GM12878 (cell line): ENCODE data around the gene ARSA.

Source experiments
- CHD2 ChIP-seq: IDR thresholded peaks from 2 replicates; pipeline ENCODE4 v1.6.1; 2011; ENCODE audit warnings: low read depth, low read length, improper control_type of control experiment, borderline replicate concordance
- POLR2A ChIP-seq: IDR thresholded peaks from 2 replicates; pipeline ENCODE4 v1.6.1; 2011; ENCODE audit warnings: low read depth, mild to moderate bottlenecking, low read length
- POLR2AphosphoS5 ChIP-seq: IDR thresholded peaks from 2 replicates; pipeline ENCODE4 v1.6.1; 2011; ENCODE audit warnings: mild to moderate bottlenecking, low read length, inconsistent platforms
- RAD21 ChIP-seq: IDR thresholded peaks from 2 replicates; pipeline ENCODE4 v1.6.1; 2011; ENCODE audit warnings: mild to moderate bottlenecking, low read depth, low read length, moderate library complexity; ENCODE audit not compliant: insufficient read depth
- TAF1 ChIP-seq: IDR thresholded peaks from 2 replicates; pipeline ENCODE4 v1.6.1; 2011; ENCODE audit warnings: mild to moderate bottlenecking, low read depth, low read length, borderline replicate concordance
- TF ChIP-seq, protein P1 (sequence below), 3 experiments: IDR thresholded peaks in 2 of 3; conservative IDR thresholded peaks in 1 of 3; 2 replicates each; pipeline ENCODE4 v1.5.1; 2011; ENCODE audit warnings: low read depth in 3 of 3, low read length in 3 of 3, mild to moderate bottlenecking in 3 of 3, control low read depth in 2 of 3, moderate library complexity in 2 of 3, inconsistent platforms in 1 of 3, mixed read lengths in 1 of 3; ENCODE audit not compliant: control insufficient read depth in 2 of 3, insufficient read depth in 1 of 3; ENCODE audit errors: extremely low read depth in 1 of 3

- TF ChIP-seq POLR2A (no peak), CHD2 (no peak), RAD21 (no peak), POLR2AphosphoS5 (no peak), TAF1 (no peak)
- TF ChIP-seq, protein P1, sequence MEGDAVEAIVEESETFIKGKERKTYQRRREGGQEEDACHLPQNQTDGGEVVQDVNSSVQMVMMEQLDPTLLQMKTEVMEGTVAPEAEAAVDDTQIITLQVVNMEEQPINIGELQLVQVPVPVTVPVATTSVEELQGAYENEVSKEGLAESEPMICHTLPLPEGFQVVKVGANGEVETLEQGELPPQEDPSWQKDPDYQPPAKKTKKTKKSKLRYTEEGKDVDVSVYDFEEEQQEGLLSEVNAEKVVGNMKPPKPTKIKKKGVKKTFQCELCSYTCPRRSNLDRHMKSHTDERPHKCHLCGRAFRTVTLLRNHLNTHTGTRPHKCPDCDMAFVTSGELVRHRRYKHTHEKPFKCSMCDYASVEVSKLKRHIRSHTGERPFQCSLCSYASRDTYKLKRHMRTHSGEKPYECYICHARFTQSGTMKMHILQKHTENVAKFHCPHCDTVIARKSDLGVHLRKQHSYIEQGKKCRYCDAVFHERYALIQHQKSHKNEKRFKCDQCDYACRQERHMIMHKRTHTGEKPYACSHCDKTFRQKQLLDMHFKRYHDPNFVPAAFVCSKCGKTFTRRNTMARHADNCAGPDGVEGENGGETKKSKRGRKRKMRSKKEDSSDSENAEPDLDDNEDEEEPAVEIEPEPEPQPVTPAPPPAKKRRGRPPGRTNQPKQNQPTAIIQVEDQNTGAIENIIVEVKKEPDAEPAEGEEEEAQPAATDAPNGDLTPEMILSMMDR (IDR thresholded peaks at IDR 0.05 in 2 of 3, conservative IDR thresholded peaks at IDR 0.05 in 1 of 3; ENCODE audit: control insufficient read depth in 2 of 3, extremely low read depth in 1 of 3, insufficient read depth in 1 of 3, low read depth in 3 of 3, low read length in 3 of 3): no peak
Measured at GRCh38 chr22:50657925-50658324, 30.0 kb upstream of the ARSA start.
